HepG2 (cell line): ENCODE results near the gene RNU2-63P. TPM values are rescaled to one million over a fixed set of nuclear protein-coding genes. Genes with fewer than 3 reads are reported as not detected.
"Not testable (repeated sequence)": the region's sequence is repeated elsewhere in the genome, so short reads cannot be mapped to it uniquely, and the experiment has no call there.

Experiments
- ATAC-seq: fragments of 200-7000 bp; cut with Tn5 transposase; 3 replicates; pipeline ENCODE4 v1.9.1; 2020; ENCODE audit warnings: mild to moderate bottlenecking, moderate library complexity
- BruUV-seq: library from RNA; stranded (reverse); fragments of 400-500 nt; replicated peaks from 2 replicates; lab custom pipeline; 2021; lab: Mats Ljungman, UMichigan
- CTCF ChIA-PET: fragments of 300-600 bp; formaldehyde crosslinking; extraction: SDS; loops from one replicate; lab custom pipeline; 2021; ENCODE audit warnings: low total read pairs, inconsistent platforms, low intra/inter-chr PET ratio; lab: Yijun Ruan, JAX
- POLR2A ChIA-PET: fragments of 350-600 bp; sonication (Branson Sonifier 250); formaldehyde crosslinking; loops from one replicate; lab custom pipeline; 2020; ENCODE audit warnings: antibody characterized with exemption, inconsistent platforms; lab: Yijun Ruan, JAX
- DNase-seq: peaks from one replicate; pipeline ENCODE4 v3.0.0-alpha.2; 2015; ENCODE audit warnings: low spot score
- FAIRE-seq: peaks from 3 replicates; lab custom pipeline; 2011; peaks lifted over from hg19 to GRCh38; lab: Jason Lieb, UNC
- H2AFZ ChIP-seq: one replicate; pipeline ENCODE4 v1.6.1; 2011; ENCODE audit warnings: low read length, inconsistent platforms
- H3K27ac ChIP-seq: fragments of 300-600 bp; 3 replicates; pipeline ENCODE4 v1.8.0; 2011; ENCODE audit warnings: mixed run types, mild to moderate bottlenecking, mixed read lengths, low read length, inconsistent platforms; ENCODE audit not compliant: insufficient read depth; ENCODE audit errors: extremely low read length
- H3K27me3 ChIP-seq, 2 experiments: fragments of 200-600 bp in 1 of 2; 2 replicates in 1 of 2; 3 replicates in 1 of 2; pipeline versions ENCODE4 v1.6.0 to v1.8.0; 2011; ENCODE audit warnings: low read length in 2 of 2, mild to moderate bottlenecking in 2 of 2, moderate library complexity in 2 of 2, inconsistent platforms in 1 of 2; ENCODE audit not compliant: insufficient read depth in 2 of 2, control insufficient read depth in 1 of 2
- H3K36me3 ChIP-seq, 2 experiments: fragments of 200-600 bp in 1 of 2; replicated peaks in 1 of 2; 2 replicates in 1 of 2; 3 replicates in 1 of 2; pipeline versions ENCODE4 v1.5.1 to v1.8.0; 2011; ENCODE audit warnings: low read length in 2 of 2, inconsistent platforms in 1 of 2; ENCODE audit not compliant: insufficient read depth in 2 of 2, control insufficient read depth in 1 of 2
- H3K4me1 ChIP-seq: 2 replicates; pipeline ENCODE4 v1.5.1; 2012; ENCODE audit warnings: low read length, inconsistent platforms; ENCODE audit not compliant: insufficient read depth
- H3K4me2 ChIP-seq: 2 replicates; pipeline ENCODE4 v1.6.0; 2011; ENCODE audit warnings: low read depth, low read length, inconsistent platforms
- H3K4me3 ChIP-seq, 3 experiments: fragments of 200-600 bp in 1 of 3; sonication (generic), shearing (Covaris generic) in 1 of 3; replicated peaks in 1 of 3; 2 replicates each; pipeline ENCODE4 v1.5.1; 2011 to 2016; ENCODE audit warnings: low read length in 3 of 3, inconsistent platforms in 2 of 3, low read depth in 2 of 3, mild to moderate bottlenecking in 2 of 3, control low read depth in 1 of 3, mixed read lengths in 1 of 3; ENCODE audit not compliant: insufficient read depth in 1 of 3
- H3K79me2 ChIP-seq: one replicate; pipeline ENCODE4 v1.6.1; 2011; ENCODE audit warnings: low read length, inconsistent platforms; ENCODE audit not compliant: insufficient read depth
- H3K9ac ChIP-seq: 2 replicates; pipeline ENCODE4 v1.6.0; 2011; ENCODE audit warnings: mild to moderate bottlenecking, low read depth, low read length, inconsistent platforms; ENCODE audit not compliant: insufficient read depth
- H3K9me3 ChIP-seq: 2 replicates; pipeline ENCODE4 v1.5.1; 2012; ENCODE audit warnings: mild to moderate bottlenecking, low read length
- H4K20me1 ChIP-seq: 2 replicates; pipeline ENCODE4 v1.6.0; 2011; ENCODE audit warnings: inconsistent platforms, mild to moderate bottlenecking, low read length, moderate library complexity; ENCODE audit not compliant: insufficient read depth
- WGBS: methylation state at CpG from one replicate; pipeline ENCODE4 v1.1.6; 2017; ENCODE audit warnings: low lambda C conversion rate; 5-methylcytosine and 5-hydroxymethylcytosine counted together
- in situ Hi-C: cut with HindIII; loops from 2 replicates; pipeline ENCODE4 v1.10.0; 2017; ENCODE audit warnings: low pct_unique_long_range_greater_than_20kb; ENCODE audit not compliant: extremely low pct_ligation_motif_present
- intact Hi-C: fragments of 100-400 bp; cut with micrococcal nuclease; formaldehyde crosslinking; loops from one replicate; pipeline ENCODE4 v1.10.0; 2022; ENCODE audit not compliant: unreplicated experiment
- polyA plus RNA-seq, 8 experiments: library from polyadenylated mRNA; depleted of rRNA in 3 of 8; stranded (reverse) in 7 of 8; unstranded in 1 of 8; fragments of >200 nt; fragmentation: Illumina TruSeq in 4 of 8; extraction: Trizol in 4 of 8; gene quantifications; 2 replicates each; pipeline versions ENCODE4 v1.2.1 to v1.2.3, GENCODE V29; 2011 to 2016; ENCODE audit warnings: low read depth in 4 of 8, missing spikeins in 1 of 8, mixed read lengths in 1 of 8; ENCODE audit not compliant: insufficient read depth in 1 of 8
- small RNA-seq, 3 experiments: library from RNA; depleted of rRNA; stranded (forward); fragments of <200 nt; gene quantifications; one replicate each; pipeline ENCODE3, GENCODE V24; 2012; ENCODE audit warnings: low read depth in 2 of 3, low replicate concordance in 1 of 3; ENCODE audit not compliant: insufficient read length in 3 of 3, insufficient read depth in 2 of 3
- total RNA-seq, 5 experiments: library from RNA; depleted of rRNA; stranded (reverse); fragments of >200 nt; fragmentation: Illumina TruSeq; extraction: Trizol; gene quantifications; 2 replicates each; pipeline ENCODE4 v1.2.3, GENCODE V29; 2016; ENCODE audit warnings: low read depth in 1 of 5

The RNU2-63P gene
- total and polyA plus RNA-seq, 2 of the 13 experiments (the other 11 are each of a cell fraction or from before 2014, with no cell fraction given) = 6.8 TPM; not detected in 1

DNA sequence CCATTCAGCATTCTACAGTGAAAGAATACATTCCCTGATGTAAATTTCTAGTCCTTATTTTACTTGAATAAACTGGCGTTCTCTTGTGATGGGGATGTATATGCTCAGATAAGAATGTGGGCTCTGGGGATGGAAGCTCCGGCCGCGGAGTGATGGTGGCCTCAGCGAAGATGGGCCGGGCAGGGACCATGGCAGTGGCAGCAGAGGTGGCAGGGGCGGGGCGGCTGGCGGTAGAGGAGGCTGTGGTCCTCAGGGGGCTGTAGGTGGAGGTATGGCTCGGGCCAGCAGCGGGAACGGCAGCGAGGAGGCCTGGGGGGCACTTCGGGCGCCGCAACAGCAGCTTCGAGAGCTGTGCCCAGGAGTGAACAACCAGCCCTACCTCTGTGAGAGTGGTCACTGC is 44.0 kb downstream of the RNU2-63P start:
- H3K4me3 ChIP-seq, H3K4me2 ChIP-seq, CTCF ChIA-PET, H3K79me2 ChIP-seq, FAIRE-seq, H3K27me3 ChIP-seq, POLR2A ChIA-PET, H3K36me3 ChIP-seq, in situ Hi-C loops, H3K9ac ChIP-seq, BruUV-seq, H3K4me1 ChIP-seq, H2AFZ ChIP-seq, H3K9me3 ChIP-seq, intact Hi-C loops, H3K27ac ChIP-seq, H4K20me1 ChIP-seq, DNase-seq: not testable (repeated sequence)
- 100% methylated on average over 1 of the region's 17 CpGs for WGBS
- peak; percentile 62 for ATAC-seq

Small RNA genes lying within 50 kb of the gene (small RNA-seq; reads per million reads assigned to genes)
- 29.8 to 1,094 (median 235) reads per million in 3 experiments for gene RNU2-63P

Other genes with a start within 250 kb of the RNU2-63P start
- gene RGPD2, start 190.8 kb downstream of the RNU2-63P start, total RNA-seq (2016; rRNA removed; fragmentation: Illumina TruSeq; extraction: Trizol) = 2.0 and 2.8 TPM in 2 replicates
- gene RGPD2, start 190.8 kb downstream of the RNU2-63P start, polyA plus RNA-seq (2011; rRNA removed) = 0.57 and 0.68 TPM in 2 replicates
- 6.5 and 10.0 TPM in 2 replicates for gene KRCC1, start 39.2 kb upstream of the RNU2-63P start, total RNA-seq (2016; rRNA removed; fragmentation: Illumina TruSeq; extraction: Trizol)
- gene KRCC1, start 39.2 kb upstream of the RNU2-63P start, polyA plus RNA-seq (2011; rRNA removed) = 5.3 and 7.7 TPM in 2 replicates
- not detected in 2 replicates for gene SMYD1, start 51.3 kb upstream of the RNU2-63P start, total RNA-seq (2016; rRNA removed; fragmentation: Illumina TruSeq; extraction: Trizol)
- not detected in 2 replicates for gene SMYD1, start 51.3 kb upstream of the RNU2-63P start, polyA plus RNA-seq (2011; rRNA removed)
- gene FABP1, start 111.5 kb upstream of the RNU2-63P start, total RNA-seq (2016; rRNA removed; fragmentation: Illumina TruSeq; extraction: Trizol) = 644 and 930 TPM in 2 replicates
- 1,478 and 1,608 TPM in 2 replicates for gene FABP1, start 111.5 kb upstream of the RNU2-63P start, polyA plus RNA-seq (2011; rRNA removed)
- not detected in 2 replicates for gene THNSL2, start 153.8 kb upstream of the RNU2-63P start, total RNA-seq (2016; rRNA removed; fragmentation: Illumina TruSeq; extraction: Trizol)
- not detected in 2 replicates for gene THNSL2, start 153.8 kb upstream of the RNU2-63P start, polyA plus RNA-seq (2011; rRNA removed)